Esophagus squamous epithelium (tissue), 5 donors: ENCODE measurements around the gene GABRB2. TPM values are rescaled to one million over a fixed set of nuclear protein-coding genes. Genes with fewer than 3 reads are reported as not detected.

Experiments used
- DNase-seq: peaks from one replicate; lab custom pipeline; 2025; lab: John Stamatoyannopoulos, UW
- H3K27ac ChIP-seq, 4 donors: fragments of 200-600 bp; sonication (generic); one replicate each; pipeline ENCODE4 v1.5.1; 2016 to 2019; ENCODE audit warnings: mild to moderate bottlenecking in 1 of 4
- H3K27me3 ChIP-seq, 4 donors: fragments of 200-600 bp; sonication (generic); 1 replicate in 3 of 4; 2 replicates in 1 of 4; pipeline versions ENCODE4 v1.5.1 to v1.6.0; 2017 to 2021; ENCODE audit warnings: antibody characterized with exemption in 1 of 4
- H3K36me3 ChIP-seq, 3 donors: fragments of 200-600 bp; sonication (generic); one replicate each; pipeline ENCODE4 v1.5.1; 2016 to 2019
- H3K4me1 ChIP-seq, 3 donors: fragments of 200-600 bp; sonication (generic); one replicate each; pipeline ENCODE4 v1.5.1; 2017 to 2019
- H3K4me3 ChIP-seq, 4 donors: fragments of 200-600 bp; sonication (generic); 1 replicate in 3 of 4; 2 replicates in 1 of 4; pipeline ENCODE4 v1.5.1; 2016 to 2019; ENCODE audit warnings: mild to moderate bottlenecking in 2 of 4, moderate library complexity in 1 of 4
- H3K9me3 ChIP-seq, 3 donors: fragments of 200-600 bp; sonication (generic); one replicate each; pipeline ENCODE4 v1.5.1; 2016 to 2019
- POLR2A ChIP-seq, 4 donors: fragments of 450-650 bp; IDR thresholded peaks; one replicate each; pipeline ENCODE4 v1.6.1; 2017; ENCODE audit warnings: antibody characterized with exemption in 4 of 4, mild to moderate bottlenecking in 4 of 4, moderate library complexity in 3 of 4
- WGBS, 2 donors: methylation state at CpG; one replicate each; pipeline ENCODE4 v1.1.5; 2018; 5-methylcytosine and 5-hydroxymethylcytosine counted together
- intact Hi-C: fragments of 100-400 bp; cut with DNase I; formaldehyde crosslinking; loops from one replicate; pipeline ENCODE4 v1.15.0; 2022
- total RNA-seq, 4 donors: library from RNA; depleted of rRNA; stranded (reverse); fragments of >200 nt; gene quantifications; one replicate each; pipeline ENCODE4 v1.1.0, GENCODE V29; 2016
- TF ChIP-seq, protein P1 (sequence below), 6 experiments: fragments of 450-650 bp in 4 of 6; fragments of 200-600 bp in 2 of 6; sonication (generic) in 2 of 6; IDR thresholded peaks; one replicate each; pipeline ENCODE4 v1.5.1; 2016 to 2019; ENCODE audit warnings: antibody characterized with exemption in 6 of 6, mild to moderate bottlenecking in 4 of 6, moderate library complexity in 4 of 6
- donor health status: DM: yes; HTN: yes; CAD: no.

GABRB2 gene
- total RNA-seq, 4 donors from 2014 or later = 0.19 to 0.47 TPM; not detected in 2

DNA sequence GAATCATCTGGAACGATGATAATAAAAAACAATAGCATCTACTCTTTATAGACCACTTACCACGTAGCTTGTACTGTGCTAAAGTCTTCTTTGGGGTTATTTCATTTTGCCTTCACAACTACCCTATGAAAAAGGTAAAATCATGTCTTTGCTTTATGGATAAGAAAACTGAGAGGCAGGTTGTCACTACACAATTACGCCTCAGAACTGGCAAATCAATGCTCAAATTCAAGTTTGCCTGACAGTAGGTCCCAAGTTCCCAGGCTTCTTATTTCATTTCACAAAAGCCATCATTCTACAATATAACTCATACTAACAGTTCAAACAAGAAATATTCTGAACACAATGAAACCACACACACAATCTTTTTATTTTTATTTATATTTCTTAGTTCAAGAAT, 258.5 kb downstream of the GABRB2 start:
- TF ChIP-seq POLR2A (IDR thresholded peaks at IDR 0.05) = no peak
- TF ChIP-seq, protein P1, sequence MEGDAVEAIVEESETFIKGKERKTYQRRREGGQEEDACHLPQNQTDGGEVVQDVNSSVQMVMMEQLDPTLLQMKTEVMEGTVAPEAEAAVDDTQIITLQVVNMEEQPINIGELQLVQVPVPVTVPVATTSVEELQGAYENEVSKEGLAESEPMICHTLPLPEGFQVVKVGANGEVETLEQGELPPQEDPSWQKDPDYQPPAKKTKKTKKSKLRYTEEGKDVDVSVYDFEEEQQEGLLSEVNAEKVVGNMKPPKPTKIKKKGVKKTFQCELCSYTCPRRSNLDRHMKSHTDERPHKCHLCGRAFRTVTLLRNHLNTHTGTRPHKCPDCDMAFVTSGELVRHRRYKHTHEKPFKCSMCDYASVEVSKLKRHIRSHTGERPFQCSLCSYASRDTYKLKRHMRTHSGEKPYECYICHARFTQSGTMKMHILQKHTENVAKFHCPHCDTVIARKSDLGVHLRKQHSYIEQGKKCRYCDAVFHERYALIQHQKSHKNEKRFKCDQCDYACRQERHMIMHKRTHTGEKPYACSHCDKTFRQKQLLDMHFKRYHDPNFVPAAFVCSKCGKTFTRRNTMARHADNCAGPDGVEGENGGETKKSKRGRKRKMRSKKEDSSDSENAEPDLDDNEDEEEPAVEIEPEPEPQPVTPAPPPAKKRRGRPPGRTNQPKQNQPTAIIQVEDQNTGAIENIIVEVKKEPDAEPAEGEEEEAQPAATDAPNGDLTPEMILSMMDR (IDR thresholded peaks at IDR 0.05) = no peak
- Histone ChIP-seq H3K27me3 (no peaks in the 10 kb centered on the region), H3K36me3 (no peaks in the 10 kb centered on the region), H3K9me3 (no peaks in the 10 kb centered on the region), H3K27ac (no peak overlapping the region), H3K4me1 (no peaks in the 10 kb centered on the region), H3K4me3 (no peak overlapping the region)
- 67 to 80% methylated on average over 3 of the region's 3 CpGs for WGBS, 2 donors
- DNase-seq = no peak
- intact Hi-C loops = no loop called here

DNA sequence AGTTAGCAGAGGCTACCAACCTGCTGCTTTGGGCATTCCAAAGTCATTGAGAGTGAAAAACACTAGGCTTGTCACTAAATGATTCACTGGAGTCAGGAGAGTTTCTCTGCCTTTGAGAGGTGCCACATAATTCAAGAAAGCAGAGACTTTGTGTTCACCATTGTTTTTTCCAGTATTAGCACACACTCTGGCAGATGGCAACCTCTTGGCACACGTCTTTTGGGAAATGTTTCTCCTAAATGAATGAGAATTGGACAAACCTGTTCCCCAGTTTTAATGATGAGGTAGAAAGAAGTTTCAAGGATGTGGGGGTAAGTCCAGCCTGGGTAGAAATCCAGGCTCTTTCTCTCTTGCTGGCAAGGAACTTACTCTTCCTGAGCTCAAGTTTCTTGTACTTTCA, 259.1 kb downstream of the GABRB2 start:
- TF ChIP-seq, protein P1 (IDR thresholded peaks at IDR 0.05) = no peak
- no peak for TF ChIP-seq POLR2A (IDR thresholded peaks at IDR 0.05)
- no peak overlapping the region for H3K4me3 ChIP-seq
- DNase-seq = no peak
- H3K36me3 ChIP-seq = no peaks in the 10 kb centered on the region
- H3K4me1 ChIP-seq = no peaks in the 10 kb centered on the region
- 6 to 11% methylated on average over 1 of the region's 1 CpG for WGBS, 2 donors
- H3K27ac ChIP-seq = no peak overlapping the region
- intact Hi-C loops = no loop called here
- no peaks in the 10 kb centered on the region for H3K27me3 ChIP-seq
- no peaks in the 10 kb centered on the region for H3K9me3 ChIP-seq

DNA sequence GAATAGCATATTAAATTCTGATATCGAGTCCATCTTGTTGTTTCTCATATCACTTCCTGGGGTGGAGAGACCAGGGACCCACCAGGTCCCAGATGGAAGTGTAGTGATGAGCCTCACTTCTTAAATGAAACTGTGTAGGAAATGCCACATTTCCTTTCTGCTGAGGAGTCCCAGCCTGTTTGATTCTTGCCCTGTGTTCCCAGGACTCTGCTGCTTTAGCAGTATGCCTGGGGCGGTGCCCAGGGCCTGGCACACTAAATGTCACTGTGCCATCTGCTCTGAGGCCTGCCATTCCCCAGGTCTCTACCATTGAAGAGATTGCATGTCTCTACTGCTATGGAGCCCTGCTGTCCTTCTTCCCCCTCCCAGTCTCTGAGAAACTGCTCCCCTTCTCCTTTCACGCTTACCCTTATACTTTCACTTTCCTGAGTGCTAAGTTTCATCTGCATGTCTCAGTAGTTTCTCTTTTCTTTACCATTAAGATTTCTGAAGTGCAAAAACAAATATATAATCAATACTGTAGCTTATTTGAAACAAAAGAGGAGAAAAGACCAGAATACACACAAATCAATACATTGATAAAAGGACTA, 260.4 kb downstream of the GABRB2 start:
- DNase-seq = no peak
- 61 to 64% methylated on average over 3 of the region's 3 CpGs for WGBS, 2 donors
- no peaks in the 10 kb centered on the region for H3K27me3 ChIP-seq
- intact Hi-C loops = no loop called here
- TF ChIP-seq, protein P1 (IDR thresholded peaks at IDR 0.05) = no peak
- TF ChIP-seq POLR2A (IDR thresholded peaks at IDR 0.05) = no peak
- no peaks in the 10 kb centered on the region for H3K4me1 ChIP-seq
- no peak overlapping the region for H3K27ac ChIP-seq
- no peaks in the 10 kb centered on the region for H3K36me3 ChIP-seq
- no peaks in the 10 kb centered on the region for H3K9me3 ChIP-seq
- H3K4me3 ChIP-seq = no peak overlapping the region

DNA sequence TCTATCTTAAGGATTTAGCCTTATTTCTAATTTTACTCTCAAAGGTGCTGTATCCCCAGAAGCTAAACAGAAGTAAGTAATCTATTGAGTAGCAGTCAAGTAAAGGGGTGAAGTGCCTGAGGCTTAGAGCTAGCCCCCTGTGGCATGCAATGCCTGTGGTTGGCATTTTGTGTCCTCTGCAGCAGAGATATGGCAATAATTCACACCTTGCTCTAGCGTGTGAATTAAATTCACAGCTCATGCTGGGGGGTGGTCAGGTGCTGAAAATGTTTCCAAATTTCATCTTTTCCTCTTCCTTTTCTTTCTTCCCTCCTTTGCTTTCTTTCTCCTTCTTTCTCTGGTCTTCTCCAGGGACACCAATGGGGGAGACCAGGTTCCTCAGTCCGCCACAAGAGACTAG, 262.1 kb downstream of the GABRB2 start:
- 80 to 88% methylated on average over 2 of the region's 2 CpGs for WGBS, 2 donors

DNA sequence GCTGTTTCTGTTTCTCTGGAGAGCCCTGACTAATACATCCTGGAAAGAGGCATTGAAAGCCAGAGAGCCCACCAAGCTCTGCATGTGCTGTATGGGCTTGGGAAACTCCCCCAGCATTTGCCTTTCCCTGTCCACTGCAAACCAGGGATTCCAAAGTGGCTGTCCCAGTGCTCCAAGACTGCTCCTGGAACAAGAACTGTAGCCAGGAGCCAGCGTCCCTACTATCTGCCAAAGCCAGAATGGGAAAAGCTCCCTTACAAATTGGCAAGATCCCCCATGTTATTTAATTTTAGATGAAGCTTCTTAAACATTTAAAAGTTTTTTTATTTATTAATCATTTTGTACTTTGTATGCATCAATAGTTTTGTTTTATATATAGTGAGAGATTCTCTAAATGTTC, 263.2 kb downstream of the GABRB2 start:
- Histone ChIP-seq H3K9me3 (no peaks in the 10 kb centered on the region), H3K27ac (no peak overlapping the region), H3K36me3 (no peaks in the 10 kb centered on the region), H3K27me3 (no peaks in the 10 kb centered on the region), H3K4me1 (no peaks in the 10 kb centered on the region), H3K4me3 (no peak overlapping the region)
- 23 to 29% methylated on average over 1 of the region's 1 CpG for WGBS, 2 donors
- intact Hi-C loops = no loop called here
- no peak for DNase-seq
- no peak for TF ChIP-seq POLR2A (IDR thresholded peaks at IDR 0.05)
- TF ChIP-seq, protein P1 (IDR thresholded peaks at IDR 0.05) = no peak

More for the DNA sequence above, 262.1 kb downstream of the GABRB2 start:
- intact Hi-C loops = no loop called here
- H3K27ac ChIP-seq = no peak overlapping the region
- no peaks in the 10 kb centered on the region for H3K9me3 ChIP-seq
- TF ChIP-seq, protein P1 (IDR thresholded peaks at IDR 0.05) = no peak
- TF ChIP-seq POLR2A (IDR thresholded peaks at IDR 0.05) = no peak
- no peak overlapping the region for H3K4me3 ChIP-seq
- DNase-seq = no peak
- H3K27me3 ChIP-seq = no peaks in the 10 kb centered on the region
- no peaks in the 10 kb centered on the region for H3K36me3 ChIP-seq
- H3K4me1 ChIP-seq = no peaks in the 10 kb centered on the region
